GM23338 (cell line): ENCODE measurements around the gene PALLD. TPM values are rescaled to one million over a fixed set of nuclear protein-coding genes. Genes with fewer than 3 reads are reported as not detected.

ENCODE experiments used
- ATAC-seq: fragments of 200-7000 bp; cut with Tn5 transposase; 3 replicates; pipeline ENCODE4 v1.9.1; 2020
- DNase-seq: peaks from one replicate; pipeline ENCODE4 v3.0.0-alpha.2; 2015; ENCODE audit warnings: low spot score
- H2AFZ ChIP-seq: fragments of 200-600 bp; sonication (generic); 2 replicates; pipeline ENCODE4 v1.8.0; 2016; ENCODE audit warnings: antibody characterized with exemption, mild to moderate bottlenecking, moderate library complexity
- H3F3A ChIP-seq: fragments of 200-600 bp; sonication (generic); replicated peaks from 2 replicates; pipeline ENCODE4 v1.8.0; 2017; ENCODE audit warnings: antibody characterized with exemption, mixed run types, low read depth
- H3K27ac ChIP-seq: fragments of 200-600 bp; sonication (generic); 2 replicates; pipeline ENCODE4 v1.6.1; 2016; ENCODE audit warnings: low read depth
- H3K27me3 ChIP-seq: fragments of 200-600 bp; sonication (generic); 2 replicates; pipeline ENCODE4 v1.8.0; 2016; ENCODE audit warnings: mild to moderate bottlenecking, mixed run types, moderate library complexity; ENCODE audit not compliant: insufficient read depth
- H3K36me3 ChIP-seq: fragments of 200-600 bp; sonication (generic); 2 replicates; pipeline ENCODE4 v1.8.0; 2016; ENCODE audit warnings: mild to moderate bottlenecking; ENCODE audit not compliant: insufficient read depth
- H3K4me1 ChIP-seq: fragments of 200-600 bp; sonication (generic); 2 replicates; pipeline ENCODE4 v1.8.0; 2016; ENCODE audit warnings: mild to moderate bottlenecking, moderate library complexity; ENCODE audit not compliant: insufficient read depth
- H3K4me2 ChIP-seq: fragments of 200-600 bp; sonication (generic); 2 replicates; pipeline ENCODE4 v1.7.1; 2017; ENCODE audit warnings: mixed run types
- H3K4me3 ChIP-seq: fragments of 200-600 bp; sonication (generic); 2 replicates; pipeline ENCODE4 v1.6.1; 2016; ENCODE audit warnings: mixed run types
- H3K79me2 ChIP-seq: fragments of 200-600 bp; sonication (generic); replicated peaks from 2 replicates; pipeline ENCODE4 v1.8.0; 2017; ENCODE audit warnings: mild to moderate bottlenecking; ENCODE audit not compliant: insufficient read depth
- H3K9me2 ChIP-seq: fragments of 200-600 bp; sonication (generic); 2 replicates; pipeline ENCODE4 v1.8.0; 2017; ENCODE audit not compliant: insufficient read depth
- H4K20me1 ChIP-seq: fragments of 200-600 bp; sonication (generic); replicated peaks from 2 replicates; pipeline ENCODE4 v1.8.0; 2017; ENCODE audit warnings: mild to moderate bottlenecking; ENCODE audit not compliant: insufficient read depth
- H3K27ac Mint-ChIP-seq: 2 replicates; pipeline ENCODE4 v1.8.0; 2020; ENCODE audit warnings: inconsistent platforms, mild to moderate bottlenecking, moderate library complexity, mixed read lengths
- H3K27me3 Mint-ChIP-seq: 3 replicates; pipeline ENCODE4 v1.8.0; 2022; ENCODE audit warnings: low read depth, mild to moderate bottlenecking, moderate library complexity, mixed read lengths, inconsistent platforms; ENCODE audit not compliant: insufficient read depth, poor library complexity
- H3K36me3 Mint-ChIP-seq: 3 replicates; pipeline ENCODE4 v1.8.0; 2021; ENCODE audit warnings: low read depth, mild to moderate bottlenecking, inconsistent platforms, moderate library complexity, mixed read lengths
- H3K4me1 Mint-ChIP-seq: 3 replicates; pipeline ENCODE4 v1.8.0; 2020; ENCODE audit warnings: mild to moderate bottlenecking, inconsistent platforms, mixed read lengths
- H3K4me3 Mint-ChIP-seq: 3 replicates; pipeline ENCODE4 v1.8.0; 2021; ENCODE audit warnings: moderate library complexity, mild to moderate bottlenecking, inconsistent platforms, mixed read lengths
- H3K9me3 Mint-ChIP-seq: 3 replicates; pipeline ENCODE4 v1.8.0; 2020; ENCODE audit warnings: moderate library complexity, mild to moderate bottlenecking, inconsistent platforms, mixed read lengths
- CTCF ChIP-seq, 2 experiments: fragments of 200-600 bp in 1 of 2; sonication (generic) in 1 of 2; conservative IDR thresholded peaks; 2 replicates each; pipeline versions ENCODE4 v1.5.1 to v1.6.1; 2016 to 2017; ENCODE audit warnings: antibody characterized with exemption in 2 of 2, low read depth in 2 of 2, mild to moderate bottlenecking in 2 of 2, moderate library complexity in 1 of 2
- EZH2 ChIP-seq: fragments of 200-600 bp; sonication (generic); IDR thresholded peaks from one replicate; pipeline ENCODE4 v1.8.0; 2017; ENCODE audit warnings: antibody characterized with exemption, mild to moderate bottlenecking, low read depth; ENCODE audit not compliant: unreplicated experiment
- EZH2phosphoT487 ChIP-seq: fragments of 200-600 bp; sonication (generic); IDR thresholded peaks from one replicate; pipeline ENCODE4 v1.8.1; 2018; ENCODE audit warnings: antibody characterized with exemption; ENCODE audit not compliant: unreplicated experiment
- JUNB ChIP-seq: IDR thresholded peaks from one replicate; pipeline ENCODE4 v1.6.1; 2016; ENCODE audit warnings: antibody characterized with exemption; ENCODE audit not compliant: unreplicated experiment
- NANOG ChIP-seq: IDR thresholded peaks from 2 replicates; pipeline ENCODE4 v1.6.1; 2016; ENCODE audit warnings: antibody characterized with exemption, borderline replicate concordance
- POLR2AphosphoS5 ChIP-seq: IDR thresholded peaks from 2 replicates; pipeline ENCODE4 v1.6.1; 2016; ENCODE audit warnings: antibody characterized with exemption, low read depth
- REST ChIP-seq: IDR thresholded peaks from one replicate; pipeline ENCODE4 v1.6.1; 2018; ENCODE audit warnings: antibody characterized with exemption; ENCODE audit not compliant: unreplicated experiment
- STAT1 ChIP-seq: IDR thresholded peaks from one replicate; pipeline ENCODE4 v1.6.1; 2016; ENCODE audit warnings: antibody characterized with exemption; ENCODE audit not compliant: unreplicated experiment
- ZNF114 ChIP-seq: fragments of 250-450 bp; sonication (Bioruptor Pico); IDR thresholded peaks from 2 replicates; pipeline ENCODE4 v1.5.0; 2020; ENCODE audit warnings: mild to moderate bottlenecking, moderate library complexity
- ZNF331 ChIP-seq: fragments of 250-450 bp; sonication (Bioruptor Pico); IDR thresholded peaks from 2 replicates; pipeline ENCODE4 v1.5.0; 2020; ENCODE audit warnings: low read depth, mild to moderate bottlenecking, moderate library complexity
- ZNF462 ChIP-seq: fragments of 250-450 bp; sonication (Bioruptor Pico); IDR thresholded peaks from 2 replicates; pipeline ENCODE4 v1.5.0; 2020; ENCODE audit warnings: mild to moderate bottlenecking, moderate library complexity
- polyA plus RNA-seq: library from polyadenylated mRNA; unstranded; fragments of >200 nt; fragmentation: Nextera tagmentation; extraction: Ambion mirVana; gene quantifications from 2 replicates; pipeline ENCODE4 v1.2.1, GENCODE V29; 2016
- total RNA-seq: library from RNA; depleted of rRNA; stranded (reverse); fragments of >200 nt; shearing (Covaris generic); gene quantifications from 2 replicates; pipeline ENCODE4 v1.2.3, GENCODE V29; 2014

The PALLD gene
- total and polyA plus RNA-seq, 2 experiments from 2014 or later = 13.1 to 30.2 TPM

- TF ChIP-seq REST = no peak
- TF ChIP-seq JUNB = no peak
- no peak for TF ChIP-seq NANOG
- no peak for TF ChIP-seq EZH2
Measured at GRCh38 chr4:168737806-168738172, 240.9 kb downstream of the PALLD start (continued).

GRCh38 chr4:168739886-168740285, 243.0 kb downstream of the PALLD start:
- DNase-seq (no peak), ATAC-seq (no peak)
- Histone ChIP-seq H2AFZ (no peak overlapping the region), H3K36me3 (no peaks in the 10 kb centered on the region), H3F3A (no peaks in the 10 kb centered on the region), H3K4me2 (no peak overlapping the region), H3K79me2 (no peaks in the 10 kb centered on the region), H3K27ac (no peak overlapping the region), H3K27me3 (no peaks in the 10 kb centered on the region), H3K9me2 (no peaks in the 10 kb centered on the region), H3K4me1 (peaks cover 32% of the 10 kb centered on the region), H3K4me3 (no peak overlapping the region), H4K20me1 (no peaks in the 10 kb centered on the region)
- H3K36me3 Mint-ChIP-seq = no peaks in the 10 kb centered on the region
- no peak overlapping the region for H3K27ac Mint-ChIP-seq
- H3K9me3 Mint-ChIP-seq = no peaks in the 10 kb centered on the region
- peaks cover 31% of the 10 kb centered on the region for H3K4me1 Mint-ChIP-seq
- no peaks in the 10 kb centered on the region for H3K27me3 Mint-ChIP-seq
- H3K4me3 Mint-ChIP-seq = no peak overlapping the region
- TF ChIP-seq JUNB (no peak), ZNF462 (CRISPR knock-in tag) (no peak), REST (no peak), ZNF331 (CRISPR knock-in tag) (no peak), ZNF114 (CRISPR knock-in tag) (no peak), EZH2phosphoT487 (no peak), POLR2AphosphoS5 (no peak), STAT1 (no peak), CTCF (conservative IDR thresholded peaks at IDR 0.05; ENCODE audit: low read depth in 2 of 2) (no peak)
